HG02973 (cell line): Measurements from ENCODE around the gene SERPINB1.
"Not testable (repeated sequence)": the region's sequence is repeated elsewhere in the genome, so short reads cannot be mapped to it uniquely, and the experiment has no call there.

ENCODE experiments used
- ATAC-seq: cut with Tn5 transposase; IDR thresholded peaks from one replicate; pipeline ENCODE4 v1.9.1; 2021; ENCODE audit warnings: moderate library complexity; ENCODE audit not compliant: unreplicated experiment

Gene SERPINB1

DNA sequence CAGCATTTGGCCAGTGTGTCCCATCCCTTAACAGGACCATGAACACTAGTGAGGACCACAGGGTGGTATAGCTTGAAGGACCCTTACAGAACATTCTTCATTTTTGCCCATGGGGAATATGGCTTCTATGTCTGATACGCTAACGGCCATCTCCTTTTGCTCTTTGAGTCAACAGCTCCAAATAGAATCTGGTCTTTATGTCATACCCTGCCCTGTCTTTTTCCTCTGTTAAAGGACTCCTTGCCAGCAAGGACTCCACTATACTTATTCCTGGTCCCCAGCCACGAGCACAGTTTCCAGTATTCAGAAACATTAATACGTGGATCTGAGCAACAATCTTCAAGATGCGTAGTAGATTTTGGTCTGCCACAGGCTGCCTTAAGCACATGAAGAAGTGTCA, 22.5 kb downstream of the SERPINB1 start:
- no peak for ATAC-seq

DNA sequence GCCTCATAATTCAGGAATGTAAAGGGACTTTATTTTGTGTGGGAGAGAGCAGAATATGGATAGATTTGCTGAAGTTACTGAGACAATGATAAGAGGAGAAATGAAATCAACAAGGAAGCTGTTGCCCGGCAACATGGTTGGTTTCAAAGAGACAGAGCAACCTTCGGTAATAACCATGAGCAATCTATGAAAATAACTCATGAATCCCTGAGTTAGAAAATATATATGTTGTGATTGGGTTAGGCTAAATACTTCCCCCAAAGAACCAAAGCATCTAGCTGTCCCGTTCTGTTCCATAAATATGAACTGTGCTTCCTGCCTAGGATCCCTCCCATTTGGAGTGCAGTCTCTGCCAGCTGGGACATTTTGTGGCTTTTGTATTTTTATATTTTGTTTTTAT, 23.1 kb downstream of the SERPINB1 start:
- ATAC-seq, result no peak

DNA sequence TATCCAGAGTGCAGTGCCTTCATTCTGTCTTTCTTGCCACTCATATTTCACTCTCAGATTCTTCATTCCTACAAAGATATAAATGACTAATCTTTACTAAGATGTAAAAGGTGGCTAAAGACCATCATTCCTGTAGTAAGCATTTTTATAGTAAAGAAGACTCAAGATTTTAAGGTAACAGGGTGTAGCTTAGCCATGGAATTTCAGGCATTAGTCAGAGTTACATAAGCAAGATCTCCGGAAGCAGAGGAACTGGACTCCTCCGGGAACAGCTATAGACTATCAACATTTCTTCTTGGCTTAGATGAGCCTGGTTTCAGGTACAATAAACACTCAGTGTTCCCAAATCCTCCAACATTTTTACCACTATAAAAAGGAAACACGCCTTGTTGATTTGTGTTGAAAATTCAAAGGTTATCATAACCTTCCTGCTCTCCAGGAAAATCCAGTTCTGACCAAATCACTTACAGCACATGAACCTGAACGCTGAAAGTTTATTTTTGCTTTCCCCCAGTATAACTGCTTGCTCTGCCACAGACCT, 23.7 kb downstream of the SERPINB1 start:
- ATAC-seq, result no peak

GRCh38 chr6:2816158-2816557, 25.5 kb downstream of the SERPINB1 start:
- no peak for ATAC-seq

- no peak for ATAC-seq
These were observed 29.0 kb downstream of the SERPINB1 start for GRCh38 chr6:2812695-2813094.

GRCh38 chr6:2810092-2810671, 31.5 kb downstream of the SERPINB1 start:
- no peak for ATAC-seq

DNA sequence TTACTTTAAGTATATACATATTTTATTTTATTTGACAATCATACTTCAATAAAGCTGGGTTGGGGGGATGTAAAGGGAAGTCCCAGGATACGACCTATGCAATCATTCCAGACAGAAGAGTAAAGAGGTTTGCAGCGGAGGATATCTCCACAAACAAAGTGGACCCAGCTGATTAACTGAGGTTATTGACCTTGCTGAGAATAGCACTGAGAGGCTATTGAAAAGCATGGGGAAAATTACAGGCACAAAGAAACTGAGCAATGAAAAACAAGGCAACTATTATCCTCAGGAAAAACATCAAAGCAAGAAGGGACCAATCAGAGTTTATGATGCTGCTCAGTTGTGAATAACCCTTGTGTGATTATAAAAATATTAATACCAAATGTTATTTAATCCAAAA, 32.6 kb downstream of the SERPINB1 start:
- ATAC-seq, result no peak

DNA sequence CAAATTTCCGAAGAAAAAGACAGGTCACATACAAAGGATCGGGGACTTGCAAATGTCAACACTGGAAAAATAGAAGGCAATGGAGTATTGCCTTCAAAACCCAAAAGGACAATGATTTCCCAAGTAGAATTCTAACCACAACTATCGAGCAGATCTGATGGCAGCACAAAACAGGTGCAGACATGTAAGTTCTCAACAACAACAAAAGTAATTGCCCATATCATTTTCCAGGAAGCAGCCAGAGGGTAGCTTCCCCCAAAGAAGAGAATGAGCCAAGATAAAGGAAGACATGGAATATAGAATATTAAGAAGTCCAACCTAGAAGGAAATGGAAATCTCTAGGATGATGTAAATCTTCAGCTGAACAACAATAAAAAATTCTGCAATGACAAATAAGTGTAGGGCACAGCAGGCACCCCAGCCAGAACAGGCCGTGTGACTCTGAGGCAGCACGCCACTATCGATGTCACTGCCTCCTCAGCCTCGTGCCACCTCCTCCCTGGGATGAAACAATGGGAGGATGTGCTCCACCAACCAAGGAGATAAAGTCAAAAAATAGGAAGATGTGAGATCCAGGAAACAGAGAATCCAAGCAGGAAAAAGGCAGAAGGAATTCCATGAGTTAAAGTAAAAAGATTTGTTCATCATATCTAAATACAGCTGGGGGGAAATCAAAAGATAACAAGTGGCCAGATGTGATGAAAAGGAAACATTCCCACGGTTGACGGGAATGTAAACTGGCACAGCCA, 34.1 kb downstream of the SERPINB1 start:
- ATAC-seq, result no peak

DNA sequence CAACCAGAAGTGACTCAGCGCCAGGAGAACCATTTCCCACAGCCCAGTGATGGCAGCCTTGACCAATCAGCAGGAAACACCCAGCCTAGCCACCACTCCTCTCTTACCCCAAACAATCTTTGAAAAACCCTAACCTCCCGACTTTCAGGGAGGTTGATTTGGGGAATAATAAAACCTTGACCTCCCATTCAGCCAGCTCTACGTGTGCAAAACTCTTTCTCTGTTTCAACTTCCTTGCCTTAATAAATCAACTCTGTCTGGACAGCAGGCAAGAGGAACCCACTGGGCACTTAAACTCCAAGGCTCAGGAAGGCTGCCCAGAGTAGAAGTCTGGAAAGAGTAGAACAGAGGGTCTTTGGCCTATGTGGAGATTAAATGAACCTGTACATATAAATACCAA, 35.0 kb downstream of the SERPINB1 start:
- ATAC-seq, result no peak

GRCh38 chr6:2805031-2805430, 36.6 kb downstream of the SERPINB1 start:
- ATAC-seq, result no peak

GRCh38 chr6:2804516-2804915, 37.1 kb downstream of the SERPINB1 start:
- ATAC-seq, result no peak

DNA sequence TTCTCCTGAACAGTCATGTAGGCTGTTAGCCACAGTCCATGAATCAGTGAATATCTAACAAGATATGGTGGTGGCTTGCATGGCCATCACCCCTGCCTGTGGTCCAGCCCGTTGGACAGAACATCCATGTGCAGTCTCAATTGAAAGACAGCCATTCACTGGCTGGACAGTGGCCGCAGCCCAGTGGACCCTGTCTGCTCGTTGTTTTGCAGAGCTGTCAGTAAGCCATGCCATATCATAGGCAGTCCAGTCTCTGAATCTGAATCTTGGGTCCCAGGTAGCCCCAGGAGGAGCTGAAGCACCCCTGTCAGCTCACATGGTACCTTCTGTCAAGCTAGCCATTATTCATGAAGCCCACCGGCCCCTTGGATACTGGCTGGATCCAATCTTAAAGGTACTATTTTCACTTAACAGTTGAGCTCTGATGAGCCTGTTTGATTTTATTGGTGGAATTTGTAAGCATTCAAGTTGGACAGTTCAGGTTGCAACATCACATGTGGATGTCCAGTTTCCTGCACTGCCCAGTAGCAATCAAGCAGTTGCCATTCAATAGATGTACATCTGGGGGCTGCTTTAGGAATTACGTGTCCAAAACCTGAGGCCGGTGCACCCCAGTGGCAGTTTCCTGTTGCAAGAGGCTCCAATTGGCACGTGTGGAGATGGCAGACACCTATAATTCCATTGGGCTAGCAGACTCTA, 37.8 kb downstream of the SERPINB1 start:
- no peak for ATAC-seq

- no peak for ATAC-seq
These were observed 39.1 kb downstream of the SERPINB1 start for GRCh38 chr6:2802521-2803060.

GRCh38 chr6:2801687-2802086, 40.0 kb downstream of the SERPINB1 start:
- not testable (repeated sequence) for ATAC-seq

- ATAC-seq, result no peak
These were observed 40.9 kb downstream of the SERPINB1 start for GRCh38 chr6:2800552-2801316.

DNA sequence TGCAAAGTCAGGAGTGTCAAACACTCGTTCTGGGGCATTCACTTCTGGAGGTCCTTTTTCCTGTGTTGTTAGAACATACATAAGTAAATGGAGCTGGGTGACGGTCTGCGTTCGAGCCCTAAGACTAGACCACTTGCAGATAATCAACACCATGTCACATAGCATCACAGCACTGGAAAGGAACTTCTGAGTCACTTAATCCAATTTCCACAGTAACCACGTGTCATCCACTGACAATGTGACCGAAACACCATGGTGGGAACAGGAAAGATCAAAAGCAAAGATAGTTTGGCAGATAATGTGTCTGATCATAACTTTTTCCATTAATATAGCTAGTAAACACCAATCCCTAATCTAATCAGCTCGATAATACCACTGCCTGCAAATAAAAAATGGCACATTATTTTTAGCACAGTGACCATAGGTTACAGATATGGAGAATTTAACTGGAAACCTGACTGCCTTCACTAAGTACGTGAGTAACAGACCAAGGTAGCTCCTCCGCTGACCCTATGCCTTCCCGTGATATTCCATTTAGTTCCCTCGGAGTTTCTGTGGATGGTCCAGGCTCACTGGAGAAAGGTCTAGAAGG, 41.6 kb downstream of the SERPINB1 start:
- no peak for ATAC-seq

DNA sequence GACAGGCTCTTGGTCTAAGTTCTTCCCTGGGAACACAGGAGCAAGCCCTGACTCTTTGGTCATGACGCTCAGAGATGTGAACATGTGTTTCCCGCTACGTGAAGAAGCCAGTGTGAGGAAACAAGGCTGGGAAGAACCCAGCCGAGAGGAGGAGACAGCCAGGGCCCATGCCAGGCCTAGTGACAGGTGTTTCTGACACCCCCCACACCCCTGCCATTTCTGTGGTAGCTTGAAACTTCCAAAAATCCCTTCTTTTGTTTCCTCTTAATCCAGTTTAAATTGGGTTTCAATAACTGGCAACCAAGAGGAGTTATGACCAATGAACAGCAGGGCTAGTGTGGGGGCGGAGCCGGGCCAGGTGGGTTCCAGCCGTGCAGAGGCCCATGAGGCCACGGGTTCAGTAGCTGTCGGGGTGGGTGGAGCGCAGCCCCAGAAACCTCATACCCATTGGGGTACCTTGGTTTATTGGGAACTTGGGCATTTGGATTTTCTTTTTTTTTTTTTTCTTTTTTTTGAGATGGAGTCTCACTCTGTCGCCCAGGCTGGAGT, 43.0 kb downstream of the SERPINB1 start:
- no peak for ATAC-seq

GRCh38 chr6:2797564-2798031, 44.1 kb downstream of the SERPINB1 start:
- no peak for ATAC-seq

- ATAC-seq, result no peak
These were observed 44.8 kb downstream of the SERPINB1 start for GRCh38 chr6:2796861-2797260.

- ATAC-seq, result no peak
These were observed 45.7 kb downstream of the SERPINB1 start for GRCh38 chr6:2795956-2796355.
